ENCODE data around the gene C19orf73. TPM values are rescaled to one million over a fixed set of nuclear protein-coding genes. Genes with fewer than 3 reads are reported as not detected.
A peak's percentile ranks its signal among the peaks of the same experiment; 100 is the strongest.

C19orf73 gene
- total and polyA plus RNA-seq, 2 experiments from 2014 or later, result 8.1 to 9.1 TPM

- peaks cover 18% of the 10 kb centered on the region; the same call in 1 of the 2 replicates for H3F3A ChIP-seq (replicated peaks; ENCODE audit: low read depth)
- Mint-ChIP-seq H3K27me3 (ENCODE audit: insufficient read depth, low read depth, poor library complexity) (peaks cover 8% of the 10 kb centered on the region), H3K4me3 (peak overlapping the region; percentile 85), H3K36me3 (ENCODE audit: low read depth) (peaks cover 10% of the 10 kb centered on the region), H3K9me3 (no peaks in the 10 kb centered on the region), H3K27ac (no peak overlapping the region; the same call in 1 of the 2 replicates), H3K4me1 (peaks cover 29% of the 10 kb centered on the region)
- no peak for TF ChIP-seq EZH2 (IDR thresholded peaks at IDR 0.05; ENCODE audit: low read depth, unreplicated experiment)
- TF ChIP-seq POLR2AphosphoS5 (IDR thresholded peaks at IDR 0.05; ENCODE audit: low read depth), result peak; percentile 52
- peak; percentile 91 for DNase-seq (ENCODE audit: low spot score)
- H3K79me2 ChIP-seq (replicated peaks; ENCODE audit: insufficient read depth), result no peaks in the 10 kb centered on the region
- H2AFZ ChIP-seq, result no peak overlapping the region
- no peaks in the 10 kb centered on the region for H3K36me3 ChIP-seq (ENCODE audit: insufficient read depth)
- no peak overlapping the region for H3K27ac ChIP-seq (ENCODE audit: low read depth)
- peak; percentile 20 for ATAC-seq
- no peaks in the 10 kb centered on the region for H4K20me1 ChIP-seq (replicated peaks; ENCODE audit: insufficient read depth)
- peak overlapping the region; percentile 92 for H3K4me2 ChIP-seq
- peaks cover 18% of the 10 kb centered on the region for H3K4me1 ChIP-seq (ENCODE audit: insufficient read depth)
- no peaks in the 10 kb centered on the region for H3K9me2 ChIP-seq (ENCODE audit: insufficient read depth)
- H3K27me3 ChIP-seq (ENCODE audit: insufficient read depth), result no peaks in the 10 kb centered on the region
- peak overlapping the region; percentile 69 for H3K4me3 ChIP-seq
Measured at GRCh38 chr19:49129238-49129583, 10.3 kb upstream of the C19orf73 start.

DNA sequence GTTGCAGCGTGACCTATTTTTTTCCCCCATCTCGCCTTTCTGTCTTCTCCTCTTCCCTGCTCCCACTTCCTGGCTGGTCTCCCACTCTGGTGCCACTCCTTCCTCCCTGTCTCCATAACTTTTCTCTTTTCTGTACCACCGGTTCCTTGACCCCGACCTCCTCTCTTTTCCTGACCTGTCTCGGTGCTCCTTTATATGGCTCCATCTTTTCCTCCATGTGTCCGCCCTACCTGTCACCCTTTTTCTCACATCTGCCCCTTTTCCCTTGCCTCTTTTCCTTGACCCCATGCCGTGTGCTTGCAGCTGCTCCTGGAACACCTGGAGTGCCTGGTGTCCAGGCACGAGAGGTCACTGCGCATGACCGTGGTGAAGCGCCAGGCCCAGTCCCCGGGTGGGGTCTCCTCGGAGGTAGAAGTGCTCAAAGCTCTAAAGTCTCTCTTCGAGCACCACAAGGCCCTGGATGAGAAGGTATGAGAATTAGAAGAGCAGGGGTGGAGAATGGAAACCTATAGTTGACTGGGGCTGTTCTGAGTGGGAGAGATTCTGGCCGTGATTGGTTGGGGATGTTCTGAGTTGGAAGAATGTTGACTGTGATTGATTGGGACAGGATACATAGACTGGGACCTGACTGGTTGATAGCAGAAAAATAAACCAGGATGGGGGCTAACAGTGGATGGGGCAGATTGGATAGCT lies 9.7 kb upstream of the C19orf73 start:
- H3K4me2 ChIP-seq, result peak overlapping the region; percentile 92
- H2AFZ ChIP-seq, result peak overlapping the region; percentile 100; the same call in 1 of the 2 replicates
- H3K4me1 ChIP-seq (ENCODE audit: insufficient read depth), result peaks cover 18% of the 10 kb centered on the region
- 0 out of 2 replicates have a peak overlapping the region, but pooled peaks have one; percentile 2 for H3K27ac Mint-ChIP-seq
- peaks cover 13% of the 10 kb centered on the region; the same call in 1 of the 2 replicates for H3F3A ChIP-seq (replicated peaks; ENCODE audit: low read depth)
- H3K4me3 ChIP-seq, result peak overlapping the region; percentile 69
- DNase-seq (ENCODE audit: low spot score) (no peak), ATAC-seq (no peak)
- H3K9me3 Mint-ChIP-seq, result no peaks in the 10 kb centered on the region
- no peaks in the 10 kb centered on the region for H3K79me2 ChIP-seq (replicated peaks; ENCODE audit: insufficient read depth)
- H3K9me2 ChIP-seq (ENCODE audit: insufficient read depth), result no peaks in the 10 kb centered on the region
- H3K27me3 ChIP-seq (ENCODE audit: insufficient read depth), result peaks cover 3% of the 10 kb centered on the region; the same call in 1 of the 2 replicates
- peak overlapping the region; percentile 85 for H3K4me3 Mint-ChIP-seq
- no peaks in the 10 kb centered on the region for H4K20me1 ChIP-seq (replicated peaks; ENCODE audit: insufficient read depth)
- 0 out of 2 replicates have a peak overlapping the region, but pooled peaks have one; percentile 39 for H3K27ac ChIP-seq (ENCODE audit: low read depth)
- peaks cover 8% of the 10 kb centered on the region for H3K27me3 Mint-ChIP-seq (ENCODE audit: insufficient read depth, low read depth, poor library complexity)
- H3K36me3 ChIP-seq (ENCODE audit: insufficient read depth), result no peaks in the 10 kb centered on the region
- peaks cover 5% of the 10 kb centered on the region for H3K36me3 Mint-ChIP-seq (ENCODE audit: low read depth)
- H3K4me1 Mint-ChIP-seq, result peaks cover 27% of the 10 kb centered on the region
- TF ChIP-seq, protein P1, sequence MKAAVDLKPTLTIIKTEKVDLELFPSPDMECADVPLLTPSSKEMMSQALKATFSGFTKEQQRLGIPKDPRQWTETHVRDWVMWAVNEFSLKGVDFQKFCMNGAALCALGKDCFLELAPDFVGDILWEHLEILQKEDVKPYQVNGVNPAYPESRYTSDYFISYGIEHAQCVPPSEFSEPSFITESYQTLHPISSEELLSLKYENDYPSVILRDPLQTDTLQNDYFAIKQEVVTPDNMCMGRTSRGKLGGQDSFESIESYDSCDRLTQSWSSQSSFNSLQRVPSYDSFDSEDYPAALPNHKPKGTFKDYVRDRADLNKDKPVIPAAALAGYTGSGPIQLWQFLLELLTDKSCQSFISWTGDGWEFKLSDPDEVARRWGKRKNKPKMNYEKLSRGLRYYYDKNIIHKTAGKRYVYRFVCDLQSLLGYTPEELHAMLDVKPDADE (IDR thresholded peaks at IDR 0.05), result no peak
- TF ChIP-seq STAT1 (IDR thresholded peaks at IDR 0.05; ENCODE audit: unreplicated experiment) (no peak), EZH2 (IDR thresholded peaks at IDR 0.05; ENCODE audit: low read depth, unreplicated experiment) (no peak), EZH2phosphoT487 (IDR thresholded peaks at IDR 0.05; ENCODE audit: unreplicated experiment) (no peak), JUNB (IDR thresholded peaks at IDR 0.05; ENCODE audit: unreplicated experiment) (no peak), ZNF114 (CRISPR knock-in tag; IDR thresholded peaks at IDR 0.05) (no peak), NANOG (IDR thresholded peaks at IDR 0.05; ENCODE audit: borderline replicate concordance) (no peak), ZNF331 (CRISPR knock-in tag; IDR thresholded peaks at IDR 0.05; ENCODE audit: low read depth) (no peak), POLR2AphosphoS5 (IDR thresholded peaks at IDR 0.05; ENCODE audit: low read depth) (no peak), REST (IDR thresholded peaks at IDR 0.05; ENCODE audit: unreplicated experiment) (no peak)
- TF ChIP-seq, protein P2, sequence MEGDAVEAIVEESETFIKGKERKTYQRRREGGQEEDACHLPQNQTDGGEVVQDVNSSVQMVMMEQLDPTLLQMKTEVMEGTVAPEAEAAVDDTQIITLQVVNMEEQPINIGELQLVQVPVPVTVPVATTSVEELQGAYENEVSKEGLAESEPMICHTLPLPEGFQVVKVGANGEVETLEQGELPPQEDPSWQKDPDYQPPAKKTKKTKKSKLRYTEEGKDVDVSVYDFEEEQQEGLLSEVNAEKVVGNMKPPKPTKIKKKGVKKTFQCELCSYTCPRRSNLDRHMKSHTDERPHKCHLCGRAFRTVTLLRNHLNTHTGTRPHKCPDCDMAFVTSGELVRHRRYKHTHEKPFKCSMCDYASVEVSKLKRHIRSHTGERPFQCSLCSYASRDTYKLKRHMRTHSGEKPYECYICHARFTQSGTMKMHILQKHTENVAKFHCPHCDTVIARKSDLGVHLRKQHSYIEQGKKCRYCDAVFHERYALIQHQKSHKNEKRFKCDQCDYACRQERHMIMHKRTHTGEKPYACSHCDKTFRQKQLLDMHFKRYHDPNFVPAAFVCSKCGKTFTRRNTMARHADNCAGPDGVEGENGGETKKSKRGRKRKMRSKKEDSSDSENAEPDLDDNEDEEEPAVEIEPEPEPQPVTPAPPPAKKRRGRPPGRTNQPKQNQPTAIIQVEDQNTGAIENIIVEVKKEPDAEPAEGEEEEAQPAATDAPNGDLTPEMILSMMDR (conservative IDR thresholded peaks at IDR 0.05; ENCODE audit: low read depth in 2 of 2), result no peak

All from GM23338 (cell line).